ENCODE measurements around the gene SLC47A2.

SLC47A2 gene

GRCh38 chr17:19753051-19753509 is 36.7 kb upstream of the SLC47A2 start:
- in situ Hi-C loops (cut with HindIII; ENCODE audit: low sequenced_read_pairs), result no loop called here
- H3K4me3 ChIP-seq (ENCODE audit: low read depth, low read length), result no peak overlapping the region
- TF ChIP-seq CTCF (IDR thresholded peaks at IDR 0.05; ENCODE audit: low read depth, low read length), result no peak
- peak; percentile 80 for DNase-seq (ENCODE audit: low read depth, low spot score)

GRCh38 chr17:19752216-19753050 is 36.0 kb upstream of the SLC47A2 start:
- no peak overlapping the region for H3K4me3 ChIP-seq (ENCODE audit: low read depth, low read length)
- in situ Hi-C loops (cut with HindIII; ENCODE audit: low sequenced_read_pairs), result no loop called here
- TF ChIP-seq CTCF (IDR thresholded peaks at IDR 0.05; ENCODE audit: low read depth, low read length), result no peak
- no peak for DNase-seq (ENCODE audit: low read depth, low spot score)

- DNase-seq (ENCODE audit: low read depth, low spot score), result no peak
- in situ Hi-C loops (cut with HindIII; ENCODE audit: low sequenced_read_pairs), result no loop called here
- no peak for TF ChIP-seq CTCF (IDR thresholded peaks at IDR 0.05; ENCODE audit: low read depth, low read length)
- H3K4me3 ChIP-seq (ENCODE audit: low read depth, low read length), result no peak overlapping the region
Observed at GRCh38 chr17:19750835-19751234, 34.5 kb upstream of the SLC47A2 start.

GRCh38 chr17:19750020-19750572 is 33.7 kb upstream of the SLC47A2 start:
- no peak for DNase-seq (ENCODE audit: low read depth, low spot score)
- no peak for TF ChIP-seq CTCF (IDR thresholded peaks at IDR 0.05; ENCODE audit: low read depth, low read length)
- H3K4me3 ChIP-seq (ENCODE audit: low read depth, low read length), result no peak overlapping the region
- in situ Hi-C loops (cut with HindIII; ENCODE audit: low sequenced_read_pairs), result no loop called here

- H3K4me3 ChIP-seq (ENCODE audit: low read depth, low read length), result no peak overlapping the region
- TF ChIP-seq CTCF (IDR thresholded peaks at IDR 0.05; ENCODE audit: low read depth, low read length), result no peak
- in situ Hi-C loops (cut with HindIII; ENCODE audit: low sequenced_read_pairs), result no loop called here
- no peak for DNase-seq (ENCODE audit: low read depth, low spot score)
Observed at GRCh38 chr17:19748807-19749193, 32.4 kb upstream of the SLC47A2 start.

GRCh38 chr17:19747829-19748806 is 31.7 kb upstream of the SLC47A2 start, which contains the start of gene ALDH3A1:
TSS of gene ALDH3A1 (minus strand) at chr17:19748298. CDS start at chr17:19745129, 3,169 bp downstream.
- no peak within 1 kb of the TSS for H3K4me3 ChIP-seq (ENCODE audit: low read depth, low read length)
- TF ChIP-seq CTCF (IDR thresholded peaks at IDR 0.05; ENCODE audit: low read depth, low read length), result no peak
- no peak for DNase-seq (ENCODE audit: low read depth, low spot score)
- in situ Hi-C loops (cut with HindIII; ENCODE audit: low sequenced_read_pairs), result no loop called here

Measured in astrocyte of the spinal cord (primary cell).